OCI-LY3 (cell line): ENCODE measurements around the gene SIRT6.

Experiments
- EZH2phosphoT487 ChIP-seq: fragments of 200-600 bp; shearing (Covaris generic); IDR thresholded peaks from 2 replicates; pipeline ENCODE4 v1.6.1; 2018; ENCODE audit warnings: antibody characterized with exemption, mixed run types, low read depth
- TF ChIP-seq, protein P1 (sequence below): fragments of 200-600, 300-600 bp; sonication (generic); IDR thresholded peaks from 2 replicates; pipeline ENCODE4 v1.5.1; 2014; ENCODE audit warnings: antibody characterized with exemption, low read length, low read depth

DNA sequence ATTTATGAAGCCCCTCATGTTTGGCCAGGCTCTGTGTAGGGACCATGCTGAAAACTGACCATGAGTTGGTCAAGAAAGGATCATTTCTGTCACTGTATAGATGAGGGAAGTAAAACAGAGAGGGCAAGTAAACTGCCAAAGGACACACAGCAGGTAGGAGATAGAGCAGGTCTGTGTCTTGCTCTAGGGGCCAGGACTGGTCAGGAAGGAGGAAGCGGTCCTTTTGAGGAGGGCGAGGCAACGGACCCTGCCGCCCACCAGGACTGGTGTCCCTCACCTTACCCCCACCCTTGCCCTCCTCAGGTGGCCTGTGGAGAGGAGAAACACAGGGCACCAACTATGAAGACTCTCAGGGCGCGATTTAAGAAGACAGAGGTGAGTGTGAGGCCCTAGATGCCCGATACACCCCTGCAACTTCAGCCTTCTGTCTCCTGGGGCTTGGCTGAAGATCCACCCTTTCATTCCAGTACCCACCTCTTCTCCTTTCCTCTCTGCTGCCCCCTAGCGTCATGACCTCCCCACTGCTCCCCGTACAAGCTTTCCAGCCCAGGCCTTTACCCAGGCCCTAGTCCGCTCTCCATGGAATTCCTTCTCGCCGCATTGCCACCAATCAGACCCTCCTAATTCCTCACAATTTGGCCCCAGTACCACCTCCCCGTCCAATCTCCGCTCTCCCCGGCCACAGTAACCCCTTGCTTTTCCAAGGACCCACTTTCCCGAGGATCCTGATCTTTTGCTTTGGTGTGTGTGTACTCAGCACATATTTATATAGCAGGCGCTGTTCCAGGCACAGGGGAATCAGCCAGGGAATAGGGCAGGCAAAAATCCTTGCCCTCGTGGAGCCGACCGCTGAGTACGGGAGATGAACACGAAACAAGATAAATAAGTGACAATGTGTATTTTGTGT is 4.0 kb upstream of the SIRT6 start:
- TF ChIP-seq, protein P1, sequence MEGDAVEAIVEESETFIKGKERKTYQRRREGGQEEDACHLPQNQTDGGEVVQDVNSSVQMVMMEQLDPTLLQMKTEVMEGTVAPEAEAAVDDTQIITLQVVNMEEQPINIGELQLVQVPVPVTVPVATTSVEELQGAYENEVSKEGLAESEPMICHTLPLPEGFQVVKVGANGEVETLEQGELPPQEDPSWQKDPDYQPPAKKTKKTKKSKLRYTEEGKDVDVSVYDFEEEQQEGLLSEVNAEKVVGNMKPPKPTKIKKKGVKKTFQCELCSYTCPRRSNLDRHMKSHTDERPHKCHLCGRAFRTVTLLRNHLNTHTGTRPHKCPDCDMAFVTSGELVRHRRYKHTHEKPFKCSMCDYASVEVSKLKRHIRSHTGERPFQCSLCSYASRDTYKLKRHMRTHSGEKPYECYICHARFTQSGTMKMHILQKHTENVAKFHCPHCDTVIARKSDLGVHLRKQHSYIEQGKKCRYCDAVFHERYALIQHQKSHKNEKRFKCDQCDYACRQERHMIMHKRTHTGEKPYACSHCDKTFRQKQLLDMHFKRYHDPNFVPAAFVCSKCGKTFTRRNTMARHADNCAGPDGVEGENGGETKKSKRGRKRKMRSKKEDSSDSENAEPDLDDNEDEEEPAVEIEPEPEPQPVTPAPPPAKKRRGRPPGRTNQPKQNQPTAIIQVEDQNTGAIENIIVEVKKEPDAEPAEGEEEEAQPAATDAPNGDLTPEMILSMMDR = peak; percentile 87
- TF ChIP-seq EZH2phosphoT487 = no peak
